Gastroesophageal sphincter (tissue), 4 donors: ENCODE results near the gene RNF141. TPM values are rescaled to one million over a fixed set of nuclear protein-coding genes. Genes with fewer than 3 reads are reported as not detected.
A peak's percentile ranks its signal among the peaks of the same experiment; 100 is the strongest.

ENCODE experiments used
- ATAC-seq: fragments of 150-250 bp; one replicate; pipeline ENCODE4 v1.9.1; 2016; ENCODE audit warnings: mild to moderate bottlenecking, moderate library complexity
- H3K27ac ChIP-seq, 4 donors: fragments of 200-600 bp; sonication (generic) in 3 of 4; 1 replicate in 3 of 4; 2 replicates in 1 of 4; pipeline ENCODE4 v1.5.1; 2016 to 2019
- H3K27me3 ChIP-seq: fragments of 200-600 bp; sonication (generic); one replicate; pipeline ENCODE4 v1.5.1; 2019
- H3K36me3 ChIP-seq, 2 donors: fragments of 200-600 bp; sonication (generic); one replicate each; pipeline ENCODE4 v1.5.1; 2019; ENCODE audit warnings: control low read depth in 1 of 2
- H3K4me1 ChIP-seq, 3 donors: fragments of 200-600 bp; sonication (generic); 1 replicate in 2 of 3; 2 replicates in 1 of 3; pipeline ENCODE4 v1.5.1; 2016 to 2019; ENCODE audit warnings: control low read depth in 2 of 3
- H3K4me3 ChIP-seq, 2 donors: fragments of 200-600 bp; sonication (generic); one replicate each; pipeline ENCODE4 v1.5.1; 2019; ENCODE audit warnings: mild to moderate bottlenecking in 1 of 2, moderate library complexity in 1 of 2
- H3K9me3 ChIP-seq, 3 donors: fragments of 200-600 bp; sonication (generic); one replicate each; pipeline ENCODE4 v1.5.1; 2017 to 2019; ENCODE audit warnings: control low read depth in 2 of 3
- EP300 ChIP-seq: sonication (generic); formaldehyde crosslinking; IDR thresholded peaks from one replicate; pipeline ENCODE4 v1.6.1; 2017; ENCODE audit warnings: antibody characterized with exemption, mild to moderate bottlenecking
- POLR2A ChIP-seq, 2 donors: fragments of 450-650 bp; IDR thresholded peaks; one replicate each; pipeline ENCODE4 v1.6.1; 2017; ENCODE audit warnings: antibody characterized with exemption in 2 of 2, mild to moderate bottlenecking in 2 of 2, moderate library complexity in 1 of 2
- POLR2AphosphoS5 ChIP-seq: sonication (generic); formaldehyde crosslinking; IDR thresholded peaks from one replicate; pipeline ENCODE4 v1.6.1; 2017; ENCODE audit warnings: antibody characterized with exemption
- WGBS, 2 donors: methylation state at CpG; one replicate each; pipeline ENCODE4 v1.1.5; 2018; ENCODE audit warnings: low coverage in 1 of 2; 5-methylcytosine and 5-hydroxymethylcytosine counted together
- total RNA-seq, 4 donors: library from RNA; depleted of rRNA; stranded (reverse); fragments of >200 nt; gene quantifications; one replicate each; pipeline ENCODE4 v1.1.0, GENCODE V29; 2016
- TF ChIP-seq, protein P1 (sequence below), 4 experiments: fragments of 200-600 bp in 2 of 4; fragments of 450-650 bp in 2 of 4; sonication (generic) in 1 of 4; IDR thresholded peaks; one replicate each; pipeline ENCODE4 v1.5.1; 2017 to 2019; ENCODE audit warnings: antibody characterized with exemption in 4 of 4, mild to moderate bottlenecking in 2 of 4, moderate library complexity in 2 of 4

Gene RNF141
- total RNA-seq, 4 donors from 2014 or later = 28.4 to 44.8 (median 38.1) TPM

DNA sequence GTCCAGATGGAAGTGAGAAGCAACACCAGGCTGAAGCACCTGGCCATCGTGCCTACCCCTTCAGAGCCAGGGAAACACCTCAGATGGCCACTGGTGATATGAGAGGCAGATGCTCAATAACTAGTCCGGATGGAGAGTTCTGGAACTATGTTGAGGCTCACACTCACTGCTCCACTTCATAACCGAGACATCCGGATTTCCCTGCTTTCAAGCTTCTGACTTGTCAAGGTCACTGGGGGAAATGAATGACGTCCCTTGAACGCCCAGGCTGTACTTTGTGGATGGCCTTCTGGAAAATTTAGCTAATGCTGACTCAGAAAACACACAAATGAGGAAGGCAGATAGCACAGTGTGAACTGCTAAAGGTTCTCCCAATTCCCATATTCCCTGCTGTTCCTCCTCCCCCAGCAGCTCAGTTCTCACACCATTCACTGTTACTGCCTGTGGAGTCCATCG is 27.5 kb upstream of the RNF141 start, which contains the start of gene LYVE1:
TSS of gene LYVE1 (minus strand) at position 180 of the 456 bp plus-strand sequence. CDS start at position 47, 133 bp downstream.
- H3K36me3 ChIP-seq = peaks cover 0 to 6% of the 10 kb centered on the region in 2 donors
- peak within 1 kb of the TSS; percentile 12 to 32 for H3K4me3 ChIP-seq
- peak within 1 kb of the TSS in 3 of 4 donors; percentile 46 to 50 (median 48) for H3K27ac ChIP-seq
- peak; percentile 81 for ATAC-seq
- no peaks in the 10 kb centered on the region for H3K9me3 ChIP-seq
- H3K4me1 ChIP-seq = peaks cover 5 to 22% (median 7%) of the 10 kb centered on the region in 3 donors
- WGBS, 2 donors = 8 to 58% methylated on average over 1 to 6 of the region's 7 CpGs
- no peaks in the 10 kb centered on the region for H3K27me3 ChIP-seq
- TF ChIP-seq, protein P1, sequence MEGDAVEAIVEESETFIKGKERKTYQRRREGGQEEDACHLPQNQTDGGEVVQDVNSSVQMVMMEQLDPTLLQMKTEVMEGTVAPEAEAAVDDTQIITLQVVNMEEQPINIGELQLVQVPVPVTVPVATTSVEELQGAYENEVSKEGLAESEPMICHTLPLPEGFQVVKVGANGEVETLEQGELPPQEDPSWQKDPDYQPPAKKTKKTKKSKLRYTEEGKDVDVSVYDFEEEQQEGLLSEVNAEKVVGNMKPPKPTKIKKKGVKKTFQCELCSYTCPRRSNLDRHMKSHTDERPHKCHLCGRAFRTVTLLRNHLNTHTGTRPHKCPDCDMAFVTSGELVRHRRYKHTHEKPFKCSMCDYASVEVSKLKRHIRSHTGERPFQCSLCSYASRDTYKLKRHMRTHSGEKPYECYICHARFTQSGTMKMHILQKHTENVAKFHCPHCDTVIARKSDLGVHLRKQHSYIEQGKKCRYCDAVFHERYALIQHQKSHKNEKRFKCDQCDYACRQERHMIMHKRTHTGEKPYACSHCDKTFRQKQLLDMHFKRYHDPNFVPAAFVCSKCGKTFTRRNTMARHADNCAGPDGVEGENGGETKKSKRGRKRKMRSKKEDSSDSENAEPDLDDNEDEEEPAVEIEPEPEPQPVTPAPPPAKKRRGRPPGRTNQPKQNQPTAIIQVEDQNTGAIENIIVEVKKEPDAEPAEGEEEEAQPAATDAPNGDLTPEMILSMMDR (IDR thresholded peaks at IDR 0.05) = no peak
- peak; percentile 35 to 36 for TF ChIP-seq POLR2A (IDR thresholded peaks at IDR 0.05)
- peak; percentile 45 for TF ChIP-seq POLR2AphosphoS5
- no peak for TF ChIP-seq EP300

DNA sequence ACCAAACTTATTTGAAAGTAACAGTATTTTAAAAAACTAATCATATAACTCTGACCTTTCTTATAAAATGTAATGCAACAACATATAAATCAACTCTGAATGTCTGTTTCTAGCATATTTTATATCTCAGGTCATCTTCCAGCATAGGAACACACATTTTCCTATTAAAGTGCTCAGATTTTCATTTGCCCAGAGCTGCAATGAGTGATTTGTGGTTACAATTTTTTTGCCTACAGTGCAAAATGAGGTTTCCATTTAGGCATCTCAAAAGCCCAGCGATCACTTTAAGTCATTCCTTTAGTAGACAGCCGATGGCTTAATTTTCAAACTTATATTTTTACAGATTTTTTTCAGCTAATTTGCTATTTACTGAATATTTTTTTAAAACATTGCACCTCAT is 26.5 kb upstream of the RNF141 start:
- H3K9me3 ChIP-seq = no peaks in the 10 kb centered on the region
- no peak for TF ChIP-seq EP300
- TF ChIP-seq, protein P1 (IDR thresholded peaks at IDR 0.05) = no peak
- TF ChIP-seq POLR2AphosphoS5 = no peak
- no peak for TF ChIP-seq POLR2A (IDR thresholded peaks at IDR 0.05)
- H3K27me3 ChIP-seq = no peaks in the 10 kb centered on the region
- H3K4me3 ChIP-seq = peak overlapping the region; percentile 12 to 32
- no peak for ATAC-seq
- WGBS, 2 donors = 88 to 93% methylated on average over 2 of the region's 2 CpGs
- no peaks in the 10 kb centered on the region for H3K36me3 ChIP-seq
- H3K4me1 ChIP-seq = peaks cover 0 to 11% (median 2%) of the 10 kb centered on the region in 3 donors
- peak overlapping the region in 2 of 4 donors; percentile 17 to 33 for H3K27ac ChIP-seq

DNA sequence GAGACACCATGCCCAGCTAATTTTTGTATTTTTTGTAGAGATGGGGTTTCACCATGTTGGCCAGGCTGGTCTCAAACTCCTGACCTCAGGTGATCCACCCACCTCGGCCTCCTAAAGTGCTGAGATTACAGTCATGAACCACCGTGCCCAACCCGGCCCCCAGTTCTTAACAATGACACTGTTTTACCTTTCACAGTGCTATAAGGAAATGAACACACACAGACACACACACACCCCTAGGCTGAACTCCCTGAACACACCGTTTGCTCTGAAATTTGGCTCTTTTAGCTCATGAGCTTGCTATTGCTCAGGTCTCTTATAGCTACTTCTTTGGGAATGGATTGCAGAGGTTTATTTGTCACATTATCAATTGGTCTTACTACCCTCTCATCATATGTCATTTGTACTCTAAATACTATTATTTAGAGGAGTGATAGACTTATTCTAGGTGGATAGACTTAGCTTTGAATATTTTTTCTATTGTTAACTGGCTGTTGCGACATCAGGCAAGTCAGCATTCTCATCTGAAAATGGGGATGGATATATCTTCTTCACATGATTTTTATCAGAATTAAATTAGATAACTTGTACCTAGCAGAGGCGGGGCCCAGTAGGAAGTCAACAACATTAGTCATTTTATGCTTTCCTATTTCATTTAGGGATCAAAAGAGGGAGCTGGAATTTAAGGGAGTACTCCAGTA is 25.4 kb upstream of the RNF141 start:
- ATAC-seq = no peak
- H3K4me3 ChIP-seq = peak overlapping the region in 1 of 2 donors; percentile 32
- H3K4me1 ChIP-seq = peaks cover 0 to 7% (median 0%) of the 10 kb centered on the region in 3 donors
- H3K27ac ChIP-seq = peak overlapping the region in 3 of 4 donors; percentile 24 to 37 (median 30)
- 80 to 88% methylated on average over 1 to 6 of the region's 6 CpGs for WGBS, 2 donors
- no peaks in the 10 kb centered on the region for H3K9me3 ChIP-seq
- no peaks in the 10 kb centered on the region for H3K36me3 ChIP-seq
- H3K27me3 ChIP-seq = no peaks in the 10 kb centered on the region
- TF ChIP-seq POLR2A (IDR thresholded peaks at IDR 0.05) (no peak), POLR2AphosphoS5 (no peak), EP300 (no peak)
- TF ChIP-seq, protein P1 (IDR thresholded peaks at IDR 0.05) = no peak

DNA sequence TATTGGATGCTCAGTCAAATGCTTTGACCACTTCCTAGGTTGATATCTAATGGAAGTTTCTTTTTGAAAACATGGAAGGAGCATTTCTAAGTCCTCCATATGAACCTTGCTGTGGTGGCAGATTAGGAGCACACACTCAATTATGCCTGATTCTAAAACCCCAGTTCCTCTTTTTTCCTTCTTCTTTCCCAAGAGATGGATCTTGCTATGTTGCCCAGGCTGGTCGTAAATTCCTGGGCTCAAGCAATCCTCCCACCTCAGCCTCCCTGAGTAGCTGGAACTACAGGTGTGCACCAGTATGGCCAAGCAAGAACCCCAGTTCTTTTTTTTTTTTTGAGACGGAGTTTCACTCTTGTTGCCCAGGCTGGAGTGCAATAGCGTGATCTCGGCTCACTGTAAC is 24.5 kb upstream of the RNF141 start:
- no peak overlapping the region for H3K27ac ChIP-seq
- H3K27me3 ChIP-seq = no peaks in the 10 kb centered on the region
- ATAC-seq = no peak
- no peaks in the 10 kb centered on the region for H3K9me3 ChIP-seq
- peaks cover 0 to 7% (median 0%) of the 10 kb centered on the region in 3 donors for H3K4me1 ChIP-seq
- H3K4me3 ChIP-seq = peak overlapping the region in 1 of 2 donors; percentile 32
- H3K36me3 ChIP-seq = no peaks in the 10 kb centered on the region
- no peak for TF ChIP-seq POLR2A (IDR thresholded peaks at IDR 0.05)
- TF ChIP-seq EP300 = no peak
- no peak for TF ChIP-seq POLR2AphosphoS5
- TF ChIP-seq, protein P1 (IDR thresholded peaks at IDR 0.05) = no peak
- WGBS, 2 donors = 78 to 94% methylated on average over 1 to 2 of the region's 4 CpGs
